HEK293 (cell line): ENCODE measurements around the gene ARHGAP5.

ENCODE experiments used
- GFI1B ChIP-seq: fragments of 450-650 bp; formaldehyde crosslinking; IDR thresholded peaks from 2 replicates; pipeline ENCODE4 v1.5.1; 2016; ENCODE audit warnings: missing biosample characterization, missing genetic modification characterization
- HOXA7 ChIP-seq: sonication (generic); formaldehyde crosslinking; IDR thresholded peaks from 2 replicates; pipeline ENCODE4 v1.8.1; 2022; ENCODE audit warnings: missing genetic modification reagents, borderline replicate concordance
- HOXC10 ChIP-seq: sonication (generic); formaldehyde crosslinking; IDR thresholded peaks from 2 replicates; pipeline ENCODE4 v1.8.1; 2023; ENCODE audit warnings: mild to moderate bottlenecking, missing genetic modification reagents
- KLF9 ChIP-seq: fragments of 450-650 bp; formaldehyde crosslinking; IDR thresholded peaks from 2 replicates; pipeline ENCODE4 v1.5.1; 2016; ENCODE audit warnings: missing biosample characterization, missing genetic modification characterization, low read depth
- MEIS1 ChIP-seq: sonication (generic); formaldehyde crosslinking; IDR thresholded peaks from 2 replicates; pipeline ENCODE4 v1.8.1; 2022; ENCODE audit warnings: missing genetic modification reagents, mild to moderate bottlenecking, borderline replicate concordance
- OVOL3 ChIP-seq: fragments of 450-650 bp; formaldehyde crosslinking; IDR thresholded peaks from 2 replicates; pipeline ENCODE4 v1.5.1; 2016; ENCODE audit warnings: missing biosample characterization, missing genetic modification characterization
- SETDB1 ChIP-seq: IDR thresholded peaks from one replicate; pipeline ENCODE4 v1.6.1; 2017; ENCODE audit warnings: mild to moderate bottlenecking, low read length, moderate library complexity, mixed read lengths; ENCODE audit not compliant: insufficient read length
- SP7 ChIP-seq: fragments of 450-650 bp; formaldehyde crosslinking; IDR thresholded peaks from 2 replicates; pipeline ENCODE4 v1.5.1; 2016; ENCODE audit warnings: missing biosample characterization, missing genetic modification characterization
- YY1 ChIP-seq: fragments of 450-650 bp; formaldehyde crosslinking; IDR thresholded peaks from 2 replicates; pipeline ENCODE4 v1.5.1; 2018; ENCODE audit warnings: missing biosample characterization, missing genetic modification characterization
- ZBTB21 ChIP-seq: fragments of 450-650 bp; formaldehyde crosslinking; IDR thresholded peaks from 2 replicates; pipeline ENCODE4 v1.5.1; 2017; ENCODE audit warnings: missing biosample characterization, missing genetic modification characterization
- ZFHX2 ChIP-seq: fragments of 450-650 bp; formaldehyde crosslinking; conservative IDR thresholded peaks from 2 replicates; pipeline ENCODE4 v1.5.1; 2016; ENCODE audit warnings: missing biosample characterization, missing genetic modification characterization
- ZNF169 ChIP-seq: fragments of 450-650 bp; formaldehyde crosslinking; IDR thresholded peaks from 2 replicates; pipeline ENCODE4 v1.5.1; 2016; ENCODE audit warnings: missing biosample characterization, missing genetic modification characterization
- ZNF184 ChIP-seq: fragments of 450-650 bp; IDR thresholded peaks from 2 replicates; pipeline ENCODE4 v1.5.1; 2018; ENCODE audit warnings: missing biosample characterization, mild to moderate bottlenecking, missing genetic modification characterization
- ZNF341 ChIP-seq: fragments of 450-650 bp; formaldehyde crosslinking; IDR thresholded peaks from 2 replicates; pipeline ENCODE4; 2016; ENCODE audit warnings: low read depth, missing biosample characterization, missing genetic modification characterization
- ZNF394 ChIP-seq: fragments of 450-650 bp; formaldehyde crosslinking; IDR thresholded peaks from 2 replicates; pipeline ENCODE4 v1.5.1; 2016; ENCODE audit warnings: missing biosample characterization, missing genetic modification characterization, mild to moderate bottlenecking, moderate library complexity, borderline replicate concordance
- ZNF416 ChIP-seq: fragments of 450-650 bp; formaldehyde crosslinking; IDR thresholded peaks from 2 replicates; pipeline ENCODE4 v1.5.1; 2016; ENCODE audit warnings: missing biosample characterization, missing genetic modification characterization
- ZNF48 ChIP-seq: fragments of 450-650 bp; formaldehyde crosslinking; IDR thresholded peaks from 2 replicates; pipeline ENCODE4 v1.5.1; 2016; ENCODE audit warnings: missing biosample characterization, missing genetic modification characterization
- ZNF558 ChIP-seq: fragments of 450-650 bp; formaldehyde crosslinking; IDR thresholded peaks from 2 replicates; pipeline ENCODE4 v1.5.1; 2016; ENCODE audit warnings: missing biosample characterization, missing genetic modification characterization
- ZNF571 ChIP-seq: fragments of 450-650 bp; formaldehyde crosslinking; IDR thresholded peaks from 2 replicates; pipeline ENCODE4 v1.5.0; 2017; ENCODE audit warnings: missing biosample characterization, missing genetic modification characterization
- ZNF600 ChIP-seq: fragments of 450-650 bp; formaldehyde crosslinking; IDR thresholded peaks from 2 replicates; pipeline ENCODE4 v1.5.1; 2016; ENCODE audit warnings: missing biosample characterization, missing genetic modification characterization
- ZNF654 ChIP-seq: fragments of 450-650 bp; formaldehyde crosslinking; IDR thresholded peaks from 2 replicates; pipeline ENCODE4 v1.5.1; 2016; ENCODE audit warnings: low read depth, missing biosample characterization, missing genetic modification characterization
- ZNF658 ChIP-seq: fragments of 450-650 bp; formaldehyde crosslinking; IDR thresholded peaks from 2 replicates; pipeline ENCODE4; 2016; ENCODE audit warnings: missing biosample characterization, missing genetic modification characterization
- ZNF747 ChIP-seq: fragments of 450-650 bp; formaldehyde crosslinking; IDR thresholded peaks from 2 replicates; pipeline ENCODE4 v1.5.1; 2016; ENCODE audit warnings: missing biosample characterization, missing genetic modification characterization
- ZNF792 ChIP-seq: fragments of 450-650 bp; formaldehyde crosslinking; IDR thresholded peaks from 2 replicates; pipeline ENCODE4 v1.5.1; 2016; ENCODE audit warnings: missing biosample characterization, missing genetic modification characterization
- TF ChIP-seq, protein P1 (sequence below): fragments of 450-650 bp; formaldehyde crosslinking; IDR thresholded peaks from 2 replicates; pipeline ENCODE4 v1.5.1; 2016; ENCODE audit warnings: missing biosample characterization, missing genetic modification characterization
- TF ChIP-seq, protein P2 (sequence below): IDR thresholded peaks from 2 replicates; pipeline ENCODE4 v1.6.1; 2011; ENCODE audit warnings: mild to moderate bottlenecking, low read depth, low read length, borderline replicate concordance
- TF ChIP-seq, protein P3 (sequence below): fragments of 450-650 bp; formaldehyde crosslinking; IDR thresholded peaks from 2 replicates; pipeline ENCODE4 v1.5.1; 2016; ENCODE audit warnings: missing biosample characterization, missing genetic modification characterization
- TF ChIP-seq, protein P4 (sequence below): fragments of 450-650 bp; formaldehyde crosslinking; IDR thresholded peaks from 2 replicates; pipeline ENCODE4 v1.5.1; 2016; ENCODE audit warnings: missing biosample characterization, missing genetic modification characterization, low read depth
- TF ChIP-seq, protein P5 (sequence below): fragments of 450-650 bp; formaldehyde crosslinking; IDR thresholded peaks from 2 replicates; pipeline ENCODE4; 2016; ENCODE audit warnings: missing biosample characterization, missing genetic modification characterization
- TF ChIP-seq, protein P6 (sequence below): fragments of 450-650 bp; formaldehyde crosslinking; IDR thresholded peaks from 2 replicates; pipeline ENCODE4 v1.5.1; 2017; ENCODE audit warnings: missing biosample characterization, mild to moderate bottlenecking, missing genetic modification characterization, moderate library complexity
- TF ChIP-seq, protein P7 (sequence below): fragments of 450-650 bp; formaldehyde crosslinking; IDR thresholded peaks from 2 replicates; pipeline ENCODE4 v1.5.1; 2017; ENCODE audit warnings: missing biosample characterization, missing genetic modification characterization

Gene ARHGAP5

DNA sequence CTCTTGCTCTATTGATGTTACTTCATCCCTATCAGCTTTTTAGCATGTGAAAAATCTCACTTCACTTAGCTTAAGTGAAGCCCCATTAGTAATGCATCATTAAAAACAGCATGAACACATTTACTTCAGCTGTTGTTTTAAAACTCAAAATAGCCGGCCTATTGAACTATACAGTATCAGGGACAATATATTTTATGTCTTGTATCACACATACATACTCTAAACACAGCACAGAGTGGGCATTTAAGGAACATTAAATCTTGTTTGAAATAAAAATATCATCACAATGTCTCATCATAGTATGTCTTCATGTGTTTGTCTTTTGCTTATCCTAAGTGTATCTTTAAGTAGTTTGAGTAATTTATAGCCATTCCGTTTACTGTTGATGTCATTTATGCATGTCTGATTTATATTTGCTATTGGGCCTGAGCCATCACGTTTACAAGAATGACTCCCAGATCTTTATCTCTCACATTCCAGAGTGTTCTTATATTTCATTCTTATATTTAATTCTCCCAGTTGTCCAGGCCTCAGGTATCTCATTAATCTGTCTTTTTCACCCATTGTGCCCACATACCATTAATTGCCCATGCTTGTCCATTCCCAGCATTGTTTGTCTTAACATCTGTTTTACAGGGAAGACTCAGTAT is 57.5 kb downstream of the ARHGAP5 start (continued):
- TF ChIP-seq YY1 (peak; percentile 52; the same call in 1 of the 2 replicates), ZFHX2 (no peak), SP7 (tag by site-specific recombination) (peak; percentile 97), ZNF654 (tag by site-specific recombination) (no peak; the same call in 1 of the 2 replicates), ZNF792 (tag by site-specific recombination) (no peak), MEIS1 (CRISPR knock-in tag) (peak; percentile 65; the same call in 1 of the 2 replicates), ZNF571 (no peak), HOXC10 (no peak), HOXA7 (CRISPR knock-in tag) (no peak), ZNF600 (tag by site-specific recombination) (no peak), ZNF394 (tag by site-specific recombination) (peak; percentile 76), SETDB1 (peak; percentile 24), ZNF558 (tag by site-specific recombination) (peak; percentile 94), ZNF184 (tag by site-specific recombination) (no peak), ZNF658 (no peak; the same call in 1 of the 2 replicates), KLF9 (tag by site-specific recombination) (no peak; the same call in 1 of the 2 replicates), ZNF169 (tag by site-specific recombination) (no peak), ZNF416 (tag by site-specific recombination) (no peak), ZNF747 (no peak; the same call in 1 of the 2 replicates), ZNF341 (tag by site-specific recombination) (peak; percentile 25; the same call in 1 of the 2 replicates), OVOL3 (tag by site-specific recombination) (peak; percentile 98), ZNF48 (tag by site-specific recombination) (no peak), ZBTB21 (tag by site-specific recombination) (peak; percentile 80), GFI1B (tag by site-specific recombination) (peak; percentile 90)
- TF ChIP-seq, protein P1, sequence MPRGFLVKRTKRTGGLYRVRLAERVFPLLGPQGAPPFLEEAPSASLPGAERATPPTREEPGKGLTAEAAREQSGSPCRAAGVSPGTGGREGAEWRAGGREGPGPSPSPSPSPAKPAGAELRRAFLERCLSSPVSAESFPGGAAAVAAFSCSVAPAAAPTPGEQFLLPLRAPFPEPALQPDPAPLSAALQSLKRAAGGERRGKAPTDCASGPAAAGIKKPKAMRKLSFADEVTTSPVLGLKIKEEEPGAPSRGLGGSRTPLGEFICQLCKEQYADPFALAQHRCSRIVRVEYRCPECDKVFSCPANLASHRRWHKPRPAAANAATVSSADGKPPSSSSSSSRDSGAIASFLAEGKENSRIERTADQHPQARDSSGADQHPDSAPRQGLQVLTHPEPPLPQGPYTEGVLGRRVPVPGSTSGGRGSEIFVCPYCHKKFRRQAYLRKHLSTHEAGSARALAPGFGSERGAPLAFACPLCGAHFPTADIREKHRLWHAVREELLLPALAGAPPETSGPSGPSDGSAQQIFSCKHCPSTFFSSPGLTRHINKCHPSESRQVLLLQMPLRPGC (tag by site-specific recombination) = peak; percentile 97
- TF ChIP-seq, protein P2, sequence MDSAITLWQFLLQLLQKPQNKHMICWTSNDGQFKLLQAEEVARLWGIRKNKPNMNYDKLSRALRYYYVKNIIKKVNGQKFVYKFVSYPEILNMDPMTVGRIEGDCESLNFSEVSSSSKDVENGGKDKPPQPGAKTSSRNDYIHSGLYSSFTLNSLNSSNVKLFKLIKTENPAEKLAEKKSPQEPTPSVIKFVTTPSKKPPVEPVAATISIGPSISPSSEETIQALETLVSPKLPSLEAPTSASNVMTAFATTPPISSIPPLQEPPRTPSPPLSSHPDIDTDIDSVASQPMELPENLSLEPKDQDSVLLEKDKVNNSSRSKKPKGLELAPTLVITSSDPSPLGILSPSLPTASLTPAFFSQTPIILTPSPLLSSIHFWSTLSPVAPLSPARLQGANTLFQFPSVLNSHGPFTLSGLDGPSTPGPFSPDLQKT = no peak
- TF ChIP-seq, protein P3, sequence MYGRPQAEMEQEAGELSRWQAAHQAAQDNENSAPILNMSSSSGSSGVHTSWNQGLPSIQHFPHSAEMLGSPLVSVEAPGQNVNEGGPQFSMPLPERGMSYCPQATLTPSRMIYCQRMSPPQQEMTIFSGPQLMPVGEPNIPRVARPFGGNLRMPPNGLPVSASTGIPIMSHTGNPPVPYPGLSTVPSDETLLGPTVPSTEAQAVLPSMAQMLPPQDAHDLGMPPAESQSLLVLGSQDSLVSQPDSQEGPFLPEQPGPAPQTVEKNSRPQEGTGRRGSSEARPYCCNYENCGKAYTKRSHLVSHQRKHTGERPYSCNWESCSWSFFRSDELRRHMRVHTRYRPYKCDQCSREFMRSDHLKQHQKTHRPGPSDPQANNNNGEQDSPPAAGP (tag by site-specific recombination) = no peak
- TF ChIP-seq, protein P4, sequence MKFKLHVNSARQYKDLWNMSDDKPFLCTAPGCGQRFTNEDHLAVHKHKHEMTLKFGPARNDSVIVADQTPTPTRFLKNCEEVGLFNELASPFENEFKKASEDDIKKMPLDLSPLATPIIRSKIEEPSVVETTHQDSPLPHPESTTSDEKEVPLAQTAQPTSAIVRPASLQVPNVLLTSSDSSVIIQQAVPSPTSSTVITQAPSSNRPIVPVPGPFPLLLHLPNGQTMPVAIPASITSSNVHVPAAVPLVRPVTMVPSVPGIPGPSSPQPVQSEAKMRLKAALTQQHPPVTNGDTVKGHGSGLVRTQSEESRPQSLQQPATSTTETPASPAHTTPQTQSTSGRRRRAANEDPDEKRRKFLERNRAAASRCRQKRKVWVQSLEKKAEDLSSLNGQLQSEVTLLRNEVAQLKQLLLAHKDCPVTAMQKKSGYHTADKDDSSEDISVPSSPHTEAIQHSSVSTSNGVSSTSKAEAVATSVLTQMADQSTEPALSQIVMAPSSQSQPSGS (tag by site-specific recombination) = peak; percentile 93
- TF ChIP-seq, protein P5, sequence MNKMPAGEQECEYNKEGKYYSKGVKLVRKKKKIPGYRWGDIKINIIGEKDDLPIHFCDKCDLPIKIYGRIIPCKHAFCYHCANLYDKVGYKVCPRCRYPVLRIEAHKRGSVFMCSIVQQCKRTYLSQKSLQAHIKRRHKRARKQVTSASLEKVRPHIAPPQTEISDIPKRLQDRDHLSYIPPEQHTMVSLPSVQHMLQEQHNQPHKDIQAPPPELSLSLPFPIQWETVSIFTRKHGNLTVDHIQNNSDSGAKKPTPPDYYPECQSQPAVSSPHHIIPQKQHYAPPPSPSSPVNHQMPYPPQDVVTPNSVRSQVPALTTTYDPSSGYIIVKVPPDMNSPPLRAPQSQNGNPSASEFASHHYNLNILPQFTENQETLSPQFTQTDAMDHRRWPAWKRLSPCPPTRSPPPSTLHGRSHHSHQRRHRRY (tag by site-specific recombination) = peak; percentile 70; the same call in 1 of the 2 replicates
- TF ChIP-seq, protein P6, sequence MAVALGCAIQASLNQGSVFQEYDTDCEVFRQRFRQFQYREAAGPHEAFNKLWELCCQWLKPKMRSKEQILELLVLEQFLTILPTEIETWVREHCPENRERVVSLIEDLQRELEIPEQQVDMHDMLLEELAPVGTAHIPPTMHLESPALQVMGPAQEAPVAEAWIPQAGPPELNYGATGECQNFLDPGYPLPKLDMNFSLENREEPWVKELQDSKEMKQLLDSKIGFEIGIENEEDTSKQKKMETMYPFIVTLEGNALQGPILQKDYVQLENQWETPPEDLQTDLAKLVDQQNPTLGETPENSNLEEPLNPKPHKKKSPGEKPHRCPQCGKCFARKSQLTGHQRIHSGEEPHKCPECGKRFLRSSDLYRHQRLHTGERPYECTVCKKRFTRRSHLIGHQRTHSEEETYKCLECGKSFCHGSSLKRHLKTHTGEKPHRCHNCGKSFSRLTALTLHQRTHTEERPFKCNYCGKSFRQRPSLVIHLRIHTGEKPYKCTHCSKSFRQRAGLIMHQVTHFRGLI (tag by site-specific recombination) = peak; percentile 74; the same call in 1 of the 2 replicates
- TF ChIP-seq, protein P7, sequence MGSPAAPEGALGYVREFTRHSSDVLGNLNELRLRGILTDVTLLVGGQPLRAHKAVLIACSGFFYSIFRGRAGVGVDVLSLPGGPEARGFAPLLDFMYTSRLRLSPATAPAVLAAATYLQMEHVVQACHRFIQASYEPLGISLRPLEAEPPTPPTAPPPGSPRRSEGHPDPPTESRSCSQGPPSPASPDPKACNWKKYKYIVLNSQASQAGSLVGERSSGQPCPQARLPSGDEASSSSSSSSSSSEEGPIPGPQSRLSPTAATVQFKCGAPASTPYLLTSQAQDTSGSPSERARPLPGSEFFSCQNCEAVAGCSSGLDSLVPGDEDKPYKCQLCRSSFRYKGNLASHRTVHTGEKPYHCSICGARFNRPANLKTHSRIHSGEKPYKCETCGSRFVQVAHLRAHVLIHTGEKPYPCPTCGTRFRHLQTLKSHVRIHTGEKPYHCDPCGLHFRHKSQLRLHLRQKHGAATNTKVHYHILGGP (tag by site-specific recombination) = peak; percentile 86
